Prostate gland (tissue), 2 donors: ENCODE measurements around the gene LDHD. TPM values are rescaled to one million over a fixed set of nuclear protein-coding genes. Genes with fewer than 3 reads are reported as not detected.
"Not testable (repeated sequence)": the region's sequence is repeated elsewhere in the genome, so short reads cannot be mapped to it uniquely, and the experiment has no call there.

Experiments used
- DNase-seq: peaks from one replicate; pipeline ENCODE4 v3.0.0-alpha.2; 2019; ENCODE audit warnings: low spot score
- H3K27ac ChIP-seq, 2 donors: fragments of 200-600 bp; sonication (generic); 2 replicates each; pipeline ENCODE4 v1.5.1; 2017 to 2019
- H3K27me3 ChIP-seq: fragments of 200-600 bp; sonication (generic); replicated peaks from 2 replicates; pipeline ENCODE4 v1.5.1; 2019; ENCODE audit not compliant: insufficient read depth
- H3K36me3 ChIP-seq, 2 donors: fragments of 200-600 bp; sonication (generic); 1 replicate in 1 of 2; 2 replicates in 1 of 2; pipeline versions ENCODE4 v1.5.1 to v1.8.1; 2017 to 2019
- H3K4me1 ChIP-seq: fragments of 200-600 bp; sonication (generic); replicated peaks from 2 replicates; pipeline ENCODE4 v1.5.1; 2019
- H3K4me3 ChIP-seq, 2 donors: fragments of 200-600 bp; sonication (generic); 2 replicates each; pipeline ENCODE4 v1.5.1; 2017 to 2019
- H3K9me3 ChIP-seq: fragments of 200-600 bp; sonication (generic); 2 replicates; pipeline ENCODE4 v1.5.1; 2017
- CTCF ChIP-seq, 4 experiments: fragments of 200-600 bp in 2 of 4; fragments of 450-650 bp in 2 of 4; sonication (generic) in 2 of 4; IDR thresholded peaks; 1 replicate in 3 of 4; 2 replicates in 1 of 4; pipeline ENCODE4 v1.5.1; 2016 to 2019; ENCODE audit warnings: antibody characterized with exemption in 4 of 4, mild to moderate bottlenecking in 2 of 4, moderate library complexity in 2 of 4
- POLR2A ChIP-seq: fragments of 450-650 bp; IDR thresholded peaks from one replicate; pipeline ENCODE4 v1.6.1; 2016; ENCODE audit warnings: antibody characterized with exemption, mild to moderate bottlenecking
- POLR2AphosphoS5 ChIP-seq: sonication (generic); formaldehyde crosslinking; IDR thresholded peaks from one replicate; pipeline ENCODE4 v1.6.1; 2017; ENCODE audit warnings: antibody characterized with exemption
- WGBS: methylation state at CpG from one replicate; pipeline ENCODE4 v1.1.5; 2018; 5-methylcytosine and 5-hydroxymethylcytosine counted together
- intact Hi-C: fragments of 100-400 bp; cut with DNase I; formaldehyde crosslinking; loops from one replicate; pipeline ENCODE4 v1.14.2; 2022
- total RNA-seq, 2 donors: library from RNA; depleted of rRNA; stranded (reverse); fragments of >200 nt; gene quantifications; one replicate each; pipeline ENCODE4 v1.1.0, GENCODE V29; 2016

LDHD gene
- total RNA-seq, 2 donors from 2014 or later: 26.6 to 55.3 TPM

- TF ChIP-seq CTCF (IDR thresholded peaks at IDR 0.05) (no peak), POLR2A (no peak), POLR2AphosphoS5 (no peak)
- Histone ChIP-seq H3K27me3 (no peaks in the 10 kb centered on the region), H3K27ac (no peak overlapping the region), H3K9me3 (no peaks in the 10 kb centered on the region), H3K4me1 (peaks cover 15% of the 10 kb centered on the region), H3K4me3 (no peak overlapping the region), H3K36me3 (no peaks in the 10 kb centered on the region)
- intact Hi-C loops: no loop called here
- WGBS: 91% methylated on average over 23 of the region's 23 CpGs
- no peak for DNase-seq
Observed at GRCh38 chr16:75093598-75094540, 22.7 kb downstream of the LDHD start.

GRCh38 chr16:75092777-75093176 is 23.8 kb downstream of the LDHD start:
- Histone ChIP-seq H3K27ac (no peak overlapping the region), H3K4me1 (peaks cover 14% of the 10 kb centered on the region), H3K9me3 (no peaks in the 10 kb centered on the region), H3K4me3 (no peak overlapping the region), H3K27me3 (no peaks in the 10 kb centered on the region), H3K36me3 (no peaks in the 10 kb centered on the region)
- intact Hi-C loops: no loop called here
- DNase-seq: no peak
- TF ChIP-seq CTCF (IDR thresholded peaks at IDR 0.05): no peak
- no peak for TF ChIP-seq POLR2AphosphoS5
- TF ChIP-seq POLR2A: no peak
- WGBS: 81% methylated on average over 7 of the region's 7 CpGs

GRCh38 chr16:75091619-75092018 is 25.0 kb downstream of the LDHD start:
- H3K27me3 ChIP-seq, H3K27ac ChIP-seq, DNase-seq, H3K4me3 ChIP-seq, intact Hi-C loops, H3K9me3 ChIP-seq, H3K36me3 ChIP-seq: not testable (repeated sequence)
- WGBS: 77% methylated on average over 3 of the region's 3 CpGs
- peaks cover 10% of the 10 kb centered on the region for H3K4me1 ChIP-seq

- H3K36me3 ChIP-seq, H3K9me3 ChIP-seq, H3K27ac ChIP-seq, H3K4me3 ChIP-seq, H3K4me1 ChIP-seq, intact Hi-C loops, DNase-seq, H3K27me3 ChIP-seq: not testable (repeated sequence)
- whole genome bisulfite sequencing: 92% methylated on average over 6 of the region's 6 CpGs
Observed at GRCh38 chr16:75090899-75091298, 25.7 kb downstream of the LDHD start.

- intact Hi-C loops: no loop called here
- no peaks in the 10 kb centered on the region for H3K27me3 ChIP-seq
Observed at GRCh38 chr16:75089486-75090202, 26.9 kb downstream of the LDHD start.

More at GRCh38 chr16:75089486-75090202, 26.9 kb downstream of the LDHD start:
- Histone ChIP-seq H3K4me3 (no peak overlapping the region), H3K9me3 (no peaks in the 10 kb centered on the region), H3K36me3 (no peaks in the 10 kb centered on the region), H3K4me1 (peaks cover 5% of the 10 kb centered on the region), H3K27ac (no peak overlapping the region)
- WGBS: 69% methylated on average over 6 of the region's 6 CpGs
- DNase-seq: no peak
- no peak for TF ChIP-seq CTCF (IDR thresholded peaks at IDR 0.05)
- TF ChIP-seq POLR2A: no peak
- TF ChIP-seq POLR2AphosphoS5: no peak
